Left forelimb (tissue), 1 donor: ENCODE data around the gene LATS2.
A peak's percentile ranks its signal among the peaks of the same experiment; 100 is the strongest.
"Not testable (repeated sequence)": the region's sequence is repeated elsewhere in the genome, so short reads cannot be mapped to it uniquely, and the experiment has no call there.

Experiments
- DNase-seq: peaks from one replicate; pipeline ENCODE4 v3.0.0-alpha.2; 2018; ENCODE audit warnings: low spot score

The LATS2 gene

DNA sequence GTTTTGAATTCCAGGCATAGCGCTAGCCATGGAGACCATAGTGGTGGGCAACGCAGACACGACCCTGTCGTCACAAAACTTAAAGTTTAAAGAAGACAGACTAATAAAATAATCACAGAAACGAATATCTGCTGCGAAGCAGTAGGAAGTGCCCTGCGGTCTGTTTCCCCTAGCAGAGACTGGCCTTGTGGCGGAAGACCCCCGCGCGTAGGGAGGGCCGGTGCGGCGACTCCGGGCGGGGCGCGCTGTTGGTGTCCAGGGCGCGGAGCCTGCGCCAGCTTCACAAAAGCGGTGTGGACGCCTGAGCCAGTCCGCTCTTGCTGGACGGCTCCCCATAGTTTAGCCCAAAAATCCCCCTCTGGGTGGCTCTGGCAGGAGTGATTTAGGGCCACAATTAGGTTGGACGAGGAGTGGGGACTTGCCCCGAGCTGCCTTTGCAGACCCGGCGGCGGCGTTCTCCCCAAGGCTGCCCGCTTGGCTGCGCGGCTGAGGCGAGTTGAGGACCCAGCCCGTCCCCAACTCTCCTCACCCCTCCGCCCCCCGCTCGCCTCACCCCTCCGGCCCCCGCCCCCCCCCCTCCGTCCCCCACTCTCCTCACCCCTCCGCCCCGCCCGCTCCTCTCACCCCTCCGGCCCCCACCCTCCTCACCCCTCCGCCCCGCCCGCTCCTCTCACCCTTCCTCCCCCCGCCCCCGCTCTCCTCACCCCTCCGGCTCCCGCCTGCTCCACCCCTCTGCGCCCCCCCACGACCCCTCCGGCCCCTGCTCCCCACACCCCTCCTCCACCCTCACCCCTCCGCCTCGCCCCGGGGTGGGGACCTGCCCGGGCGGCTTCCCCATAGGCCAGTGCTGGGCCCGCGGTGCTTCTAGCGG is 14.2 kb upstream of the LATS2 start:
- DNase-seq, result peak; percentile 78

- DNase-seq, result no peak
These were observed 13.6 kb upstream of the LATS2 start for GRCh38 chr13:21075011-21075378.

DNA sequence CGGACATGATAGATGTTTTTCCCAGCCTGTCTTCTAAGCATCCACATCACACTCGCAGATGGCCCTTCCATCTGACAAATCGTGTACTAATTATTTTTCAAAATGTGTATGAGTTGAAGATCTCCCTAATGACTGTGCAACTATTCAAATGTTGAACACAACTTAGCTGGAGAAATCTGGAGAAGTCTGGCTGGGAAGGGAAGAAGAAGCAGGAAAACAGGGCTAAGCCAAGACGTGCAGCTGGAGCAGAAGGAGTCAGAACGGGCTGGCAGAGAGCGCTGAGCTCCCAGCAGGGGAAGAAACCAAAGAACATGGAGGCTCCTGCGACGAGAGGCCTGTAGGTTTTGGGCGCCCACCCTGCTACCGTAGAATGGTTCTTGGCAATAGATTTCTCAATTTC is 13.2 kb upstream of the LATS2 start:
- DNase-seq, result no peak

GRCh38 chr13:21071924-21072323 is 10.5 kb upstream of the LATS2 start:
- DNase-seq, result no peak

- DNase-seq, result no peak
These were observed 9.6 kb upstream of the LATS2 start for GRCh38 chr13:21071015-21071414.

GRCh38 chr13:21069561-21070004 is 8.2 kb upstream of the LATS2 start:
- no peak for DNase-seq

- no peak for DNase-seq
These were observed 6.5 kb upstream of the LATS2 start for GRCh38 chr13:21067848-21068247.

GRCh38 chr13:21066946-21067345 is 5.6 kb upstream of the LATS2 start:
- DNase-seq, result no peak

GRCh38 chr13:21065686-21066085 is 4.3 kb upstream of the LATS2 start:
- DNase-seq, result no peak

- DNase-seq, result no peak
These were observed 1.6 kb upstream of the LATS2 start for GRCh38 chr13:21063031-21063430.

DNA sequence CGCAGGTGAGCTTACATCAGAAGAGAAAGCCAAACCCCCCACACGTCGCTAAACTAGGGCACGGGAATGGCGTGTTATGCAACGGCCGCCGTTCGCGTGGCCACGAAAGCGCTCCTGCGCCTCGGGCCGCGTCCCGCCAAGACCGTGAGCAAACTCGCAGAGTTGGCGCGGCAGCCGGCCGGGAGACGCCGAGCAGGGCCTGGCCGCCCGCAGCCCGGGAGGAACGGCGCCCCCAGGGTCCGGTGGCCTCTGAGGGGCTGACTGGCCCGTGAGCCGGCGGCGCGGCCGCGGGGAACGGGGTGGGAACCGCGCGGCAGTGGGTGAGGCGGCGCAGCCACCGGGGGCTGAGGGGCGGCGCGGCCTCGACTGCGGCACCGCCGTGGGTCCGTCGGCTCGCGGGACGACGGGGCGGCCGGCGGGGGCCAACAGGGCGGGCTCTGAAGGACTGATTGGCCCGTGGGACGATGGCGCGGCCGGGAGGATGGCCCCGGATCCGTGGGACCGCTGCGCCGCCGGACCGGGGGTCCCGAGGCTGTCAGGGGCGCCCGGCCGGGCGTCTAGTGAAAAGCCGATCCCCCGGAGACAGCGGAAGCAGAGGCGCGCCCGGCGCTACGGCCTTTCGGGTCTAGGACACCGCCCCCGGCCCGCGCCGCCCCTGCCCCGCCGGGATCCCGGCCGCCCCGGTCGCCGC is 903 bp downstream of the LATS2 start:
- DNase-seq, result peak; percentile 72

GRCh38 chr13:21059641-21060337 is 1.6 kb downstream of the LATS2 start:
- no peak for DNase-seq

GRCh38 chr13:21058361-21058760 is 3.0 kb downstream of the LATS2 start:
- no peak for DNase-seq

- no peak for DNase-seq
These were observed 5.8 kb downstream of the LATS2 start for GRCh38 chr13:21055511-21056045.

GRCh38 chr13:21055016-21055415 is 6.4 kb downstream of the LATS2 start:
- DNase-seq, result no peak

- no peak for DNase-seq
These were observed 7.1 kb downstream of the LATS2 start for GRCh38 chr13:21054313-21054712.

DNA sequence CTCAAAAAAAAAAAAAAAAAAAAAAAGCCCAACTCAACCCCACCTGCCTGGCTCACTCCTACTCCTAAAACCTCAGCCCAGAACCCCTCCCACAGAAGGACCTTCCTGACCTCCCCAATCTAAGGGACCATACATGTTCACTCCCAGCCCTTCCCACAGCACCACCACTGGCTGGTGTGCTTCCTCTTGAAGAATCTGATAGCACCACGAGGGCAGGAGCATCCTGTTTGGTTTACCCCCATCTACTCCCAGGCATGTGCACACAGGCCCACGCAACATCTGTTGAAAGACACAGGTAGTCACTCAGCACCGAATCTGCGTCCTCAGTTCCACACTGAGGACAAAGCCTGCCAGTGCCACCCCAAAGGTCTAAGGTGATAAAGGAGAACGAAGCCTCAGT is 8.2 kb downstream of the LATS2 start:
- no peak for DNase-seq

DNA sequence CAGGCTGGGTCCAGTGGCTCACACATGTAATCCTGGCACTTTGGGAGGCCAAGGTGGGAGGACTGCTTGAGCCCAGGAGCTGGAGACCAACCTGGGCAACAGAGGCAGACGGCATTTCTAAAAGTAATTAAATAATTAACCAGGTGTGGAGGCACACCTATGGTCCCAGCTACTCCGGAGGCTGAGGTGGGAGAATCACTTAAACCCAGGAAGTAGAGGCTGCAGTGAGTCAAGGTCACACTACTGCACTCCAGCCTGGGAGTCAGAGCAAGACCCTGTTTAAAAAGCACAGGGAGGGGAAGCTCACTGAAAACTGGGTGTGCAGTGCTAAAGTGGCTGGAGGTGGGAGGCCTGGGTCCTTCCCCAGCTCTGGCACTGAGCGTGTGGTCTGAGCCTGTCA is 9.7 kb downstream of the LATS2 start:
- no peak for DNase-seq

DNA sequence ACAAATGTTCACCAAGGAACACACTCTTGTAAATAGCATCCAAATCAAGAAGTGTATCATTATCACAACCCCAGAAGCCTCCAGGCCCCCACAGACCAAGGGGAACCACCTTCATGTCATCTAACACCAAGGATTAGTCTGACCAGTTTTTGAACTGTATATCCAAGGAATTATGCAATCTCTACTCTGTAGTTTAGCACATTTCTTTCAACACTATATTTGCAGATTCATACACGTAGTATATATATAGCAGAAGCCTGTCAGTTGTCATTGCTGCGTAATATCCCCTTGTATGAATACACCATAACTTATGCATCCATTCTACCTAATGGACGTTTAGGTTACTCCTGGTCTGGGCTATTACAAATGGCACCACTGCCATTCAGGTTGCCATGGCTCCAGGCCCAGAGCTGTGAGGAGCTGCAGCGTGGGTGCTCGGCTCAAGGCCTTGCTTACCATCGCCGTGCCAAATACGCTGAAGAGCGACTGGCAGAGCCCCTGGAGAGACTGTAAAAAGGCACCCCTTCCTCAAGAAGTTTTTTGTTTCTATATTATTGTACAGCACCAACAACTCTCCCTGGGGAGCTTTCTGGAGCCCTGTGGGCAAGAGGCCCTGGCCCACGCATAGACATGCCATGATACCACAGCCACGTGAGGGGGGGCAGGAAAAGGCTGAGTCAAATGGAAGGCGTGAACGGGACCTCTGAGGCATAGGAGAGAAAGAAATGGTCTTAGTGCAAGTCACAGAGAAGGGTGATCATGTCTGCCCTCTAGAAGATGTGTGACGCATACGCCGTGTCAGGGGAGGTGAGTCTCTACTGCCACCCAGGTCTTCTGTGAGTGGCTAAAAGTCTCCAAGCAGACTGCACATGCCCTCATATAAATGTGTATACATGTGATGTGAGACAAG is 10.8 kb downstream of the LATS2 start:
- DNase-seq, result no peak

- not testable (repeated sequence) for DNase-seq
These were observed 11.7 kb downstream of the LATS2 start for GRCh38 chr13:21049731-21050130.

- DNase-seq, result no peak
These were observed 12.3 kb downstream of the LATS2 start for GRCh38 chr13:21048901-21049698.
